LNCaP clone FGC (cell line): ENCODE data around the gene CKAP5.

Experiments used
- DNase-seq: peaks from one replicate; pipeline ENCODE4 v3.0.0-alpha.2; 2011; ENCODE audit warnings: low read depth
- H3K4me3 ChIP-seq: 2 replicates; pipeline ENCODE4 v1.5.1; 2011; ENCODE audit warnings: mild to moderate bottlenecking, low read depth, low read length, control low read depth
- TF ChIP-seq, protein P1 (sequence below): IDR thresholded peaks from 2 replicates; pipeline ENCODE4 v1.5.1; 2012; ENCODE audit warnings: mild to moderate bottlenecking; ENCODE audit not compliant: control insufficient read depth, insufficient read depth; ENCODE audit errors: extremely low read depth

Gene CKAP5

DNA sequence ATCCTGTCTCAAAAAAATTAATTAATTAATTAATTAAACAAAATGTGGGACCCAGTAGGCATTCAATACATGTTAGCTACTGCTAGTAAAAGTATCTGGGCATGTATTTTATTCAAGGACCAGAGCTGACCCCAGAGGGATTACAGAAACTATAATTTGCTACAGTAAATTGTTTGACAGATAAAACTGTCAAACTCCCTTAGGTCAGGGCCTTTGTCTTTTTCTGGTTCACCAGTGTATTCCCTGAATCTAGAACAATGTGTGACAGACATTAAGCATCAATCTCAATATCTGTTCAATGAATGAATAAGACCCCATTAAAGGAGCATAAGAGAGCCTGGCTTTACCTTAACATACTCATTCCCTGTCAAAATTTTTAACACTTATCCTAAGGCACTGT is 6.0 kb downstream of the CKAP5 start:
- no peak overlapping the region for H3K4me3 ChIP-seq
- no peak for DNase-seq
- TF ChIP-seq, protein P1, sequence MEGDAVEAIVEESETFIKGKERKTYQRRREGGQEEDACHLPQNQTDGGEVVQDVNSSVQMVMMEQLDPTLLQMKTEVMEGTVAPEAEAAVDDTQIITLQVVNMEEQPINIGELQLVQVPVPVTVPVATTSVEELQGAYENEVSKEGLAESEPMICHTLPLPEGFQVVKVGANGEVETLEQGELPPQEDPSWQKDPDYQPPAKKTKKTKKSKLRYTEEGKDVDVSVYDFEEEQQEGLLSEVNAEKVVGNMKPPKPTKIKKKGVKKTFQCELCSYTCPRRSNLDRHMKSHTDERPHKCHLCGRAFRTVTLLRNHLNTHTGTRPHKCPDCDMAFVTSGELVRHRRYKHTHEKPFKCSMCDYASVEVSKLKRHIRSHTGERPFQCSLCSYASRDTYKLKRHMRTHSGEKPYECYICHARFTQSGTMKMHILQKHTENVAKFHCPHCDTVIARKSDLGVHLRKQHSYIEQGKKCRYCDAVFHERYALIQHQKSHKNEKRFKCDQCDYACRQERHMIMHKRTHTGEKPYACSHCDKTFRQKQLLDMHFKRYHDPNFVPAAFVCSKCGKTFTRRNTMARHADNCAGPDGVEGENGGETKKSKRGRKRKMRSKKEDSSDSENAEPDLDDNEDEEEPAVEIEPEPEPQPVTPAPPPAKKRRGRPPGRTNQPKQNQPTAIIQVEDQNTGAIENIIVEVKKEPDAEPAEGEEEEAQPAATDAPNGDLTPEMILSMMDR: no peak

DNA sequence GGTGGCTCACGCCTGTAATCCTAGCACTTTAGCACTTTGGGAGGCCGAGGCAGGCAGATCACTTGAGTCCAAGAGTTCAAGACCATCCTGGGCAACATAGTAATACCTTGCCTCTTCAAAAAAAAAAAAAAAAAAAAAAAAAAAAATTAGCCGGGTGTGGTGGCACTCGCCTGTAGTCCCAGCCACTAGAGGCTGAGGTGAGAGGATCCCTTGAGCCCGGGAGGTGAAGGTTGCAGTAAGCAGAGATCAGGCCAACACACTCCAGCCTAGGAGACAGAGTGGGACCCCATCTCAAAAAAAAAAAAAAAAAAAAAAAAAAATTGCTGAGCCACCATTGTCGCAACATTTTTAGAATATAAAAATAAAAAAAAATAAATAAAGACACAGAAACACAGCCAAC is 7.6 kb downstream of the CKAP5 start:
- no peak for DNase-seq
- TF ChIP-seq, protein P1: no peak
- H3K4me3 ChIP-seq: no peak overlapping the region

DNA sequence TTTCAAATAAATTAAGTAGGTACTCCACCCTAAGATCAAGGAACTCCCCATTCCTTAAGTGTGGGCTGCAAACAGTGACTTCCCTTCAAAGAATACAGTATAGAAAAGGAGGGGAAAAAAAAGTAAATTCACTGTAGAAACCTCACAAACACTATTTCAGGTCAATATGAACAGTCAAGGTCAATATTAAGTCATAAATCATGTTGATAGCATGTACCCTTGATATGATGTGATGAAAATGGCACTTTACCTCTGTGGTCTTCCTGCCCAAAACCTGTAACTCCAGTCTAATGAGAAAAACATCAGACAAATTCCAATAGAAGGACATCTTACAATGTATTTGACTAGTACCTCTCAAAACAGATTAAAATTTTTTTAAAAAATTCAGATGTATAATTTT is 8.2 kb downstream of the CKAP5 start:
- DNase-seq: no peak
- TF ChIP-seq, protein P1: no peak
- H3K4me3 ChIP-seq: no peak overlapping the region

DNA sequence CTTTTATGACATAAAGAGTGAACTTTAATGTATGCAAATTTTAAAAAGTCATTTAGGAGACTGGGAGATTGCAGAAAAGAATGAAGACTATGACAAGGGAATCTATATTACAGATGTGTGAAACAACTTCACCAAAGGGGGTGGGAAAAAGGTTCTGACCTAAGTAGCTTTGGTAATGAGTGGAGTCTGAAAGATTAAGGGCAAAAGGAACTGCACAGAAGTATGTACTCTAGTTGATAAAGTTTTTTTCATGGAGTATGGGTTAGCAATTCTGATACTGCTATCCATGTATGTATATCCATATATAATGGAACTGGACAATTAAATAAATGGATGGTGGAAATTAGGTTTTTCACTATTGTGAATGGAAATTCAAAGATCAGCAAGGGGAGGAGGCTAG is 9.2 kb downstream of the CKAP5 start:
- no peak for DNase-seq
- no peak overlapping the region for H3K4me3 ChIP-seq
- TF ChIP-seq, protein P1: no peak

DNA sequence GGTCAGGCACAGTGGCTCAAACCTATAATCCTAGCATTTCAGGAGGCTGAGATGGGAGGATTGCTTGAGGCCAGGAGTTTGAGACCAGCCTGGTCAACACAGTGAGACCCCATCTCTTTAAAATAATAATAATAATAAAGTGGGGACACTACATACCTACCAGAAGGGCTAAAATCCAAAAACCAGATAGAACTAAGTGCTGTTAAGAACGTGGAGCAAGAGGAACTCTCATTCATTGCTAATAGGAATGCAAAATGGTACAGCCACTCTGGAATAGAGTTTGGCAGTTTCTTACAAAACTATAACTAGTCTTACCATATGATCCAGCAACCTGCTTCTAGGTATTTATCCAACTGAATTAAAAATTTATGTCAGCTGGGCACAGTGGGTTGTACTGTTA is 9.6 kb downstream of the CKAP5 start:
- DNase-seq: no peak
- TF ChIP-seq, protein P1: no peak
- H3K4me3 ChIP-seq: no peak overlapping the region

DNA sequence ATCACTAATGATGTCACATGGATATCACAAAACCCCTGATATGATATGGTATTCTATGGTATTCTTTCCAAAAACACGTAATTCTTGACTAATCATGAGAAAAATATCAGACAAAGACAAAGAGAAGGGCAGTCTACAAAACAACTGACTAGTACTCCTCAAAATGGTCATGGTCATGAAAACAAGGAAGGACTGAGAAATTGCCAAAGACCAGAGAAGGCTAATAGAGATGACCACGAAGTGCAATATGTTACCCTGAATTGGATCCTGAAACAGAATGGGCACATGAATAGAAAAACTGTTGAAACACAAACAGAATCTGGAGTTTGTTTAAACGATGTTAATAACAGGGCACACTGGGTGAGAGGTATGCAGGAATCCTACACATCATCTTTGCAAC is 10.2 kb downstream of the CKAP5 start:
- no peak for DNase-seq
- H3K4me3 ChIP-seq: no peak overlapping the region
- TF ChIP-seq, protein P1: no peak

DNA sequence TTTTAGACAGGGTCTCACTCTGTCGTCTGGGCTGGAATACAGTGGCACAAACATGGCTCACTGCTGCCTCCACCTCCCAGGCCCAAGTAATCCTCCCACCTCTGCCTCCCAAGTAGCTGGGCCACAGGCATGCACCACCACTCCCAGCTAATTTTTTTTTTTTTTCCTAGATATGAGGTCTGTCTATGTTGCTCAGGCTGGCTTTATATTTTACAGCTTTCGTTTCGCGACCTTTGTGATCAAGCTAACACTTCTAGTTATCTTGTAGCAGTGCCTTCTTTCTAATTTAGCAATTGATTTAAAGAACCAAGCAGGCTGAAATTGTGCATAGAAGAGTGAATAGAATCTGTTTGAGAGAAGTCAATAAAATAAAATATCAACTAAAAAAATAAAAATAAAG is 11.3 kb downstream of the CKAP5 start:
- TF ChIP-seq, protein P1: no peak
- no peak overlapping the region for H3K4me3 ChIP-seq
- no peak for DNase-seq
